NCI-H2171 (cell line): ENCODE measurements around the gene MAT2A.
"Not testable (repeated sequence)": the region's sequence is repeated elsewhere in the genome, so short reads cannot be mapped to it uniquely, and the experiment has no call there.

Source experiments
- DNase-seq: peaks from one replicate; lab custom pipeline; 2025; lab: John Stamatoyannopoulos, UW

Gene MAT2A

GRCh38 chr2:85524336-85524908 is 14.5 kb upstream of the MAT2A start:
- no peak for DNase-seq

GRCh38 chr2:85525029-85525428 is 13.9 kb upstream of the MAT2A start:
- no peak for DNase-seq

GRCh38 chr2:85525567-85525966 is 13.4 kb upstream of the MAT2A start:
- DNase-seq: no peak

- DNase-seq: no peak
These were observed 11.2 kb upstream of the MAT2A start for GRCh38 chr2:85527787-85528186.

GRCh38 chr2:85528355-85528754 is 10.6 kb upstream of the MAT2A start:
- DNase-seq: no peak

- no peak for DNase-seq
These were observed 9.2 kb upstream of the MAT2A start for GRCh38 chr2:85529809-85530208.

- DNase-seq: no peak
These were observed 7.4 kb upstream of the MAT2A start for GRCh38 chr2:85531589-85531988.

GRCh38 chr2:85534099-85534498 is 4.9 kb upstream of the MAT2A start:
- no peak for DNase-seq

GRCh38 chr2:85534881-85535280 is 4.1 kb upstream of the MAT2A start:
- no peak for DNase-seq

- DNase-seq: no peak
These were observed 2.5 kb upstream of the MAT2A start for GRCh38 chr2:85536479-85536878.

DNA sequence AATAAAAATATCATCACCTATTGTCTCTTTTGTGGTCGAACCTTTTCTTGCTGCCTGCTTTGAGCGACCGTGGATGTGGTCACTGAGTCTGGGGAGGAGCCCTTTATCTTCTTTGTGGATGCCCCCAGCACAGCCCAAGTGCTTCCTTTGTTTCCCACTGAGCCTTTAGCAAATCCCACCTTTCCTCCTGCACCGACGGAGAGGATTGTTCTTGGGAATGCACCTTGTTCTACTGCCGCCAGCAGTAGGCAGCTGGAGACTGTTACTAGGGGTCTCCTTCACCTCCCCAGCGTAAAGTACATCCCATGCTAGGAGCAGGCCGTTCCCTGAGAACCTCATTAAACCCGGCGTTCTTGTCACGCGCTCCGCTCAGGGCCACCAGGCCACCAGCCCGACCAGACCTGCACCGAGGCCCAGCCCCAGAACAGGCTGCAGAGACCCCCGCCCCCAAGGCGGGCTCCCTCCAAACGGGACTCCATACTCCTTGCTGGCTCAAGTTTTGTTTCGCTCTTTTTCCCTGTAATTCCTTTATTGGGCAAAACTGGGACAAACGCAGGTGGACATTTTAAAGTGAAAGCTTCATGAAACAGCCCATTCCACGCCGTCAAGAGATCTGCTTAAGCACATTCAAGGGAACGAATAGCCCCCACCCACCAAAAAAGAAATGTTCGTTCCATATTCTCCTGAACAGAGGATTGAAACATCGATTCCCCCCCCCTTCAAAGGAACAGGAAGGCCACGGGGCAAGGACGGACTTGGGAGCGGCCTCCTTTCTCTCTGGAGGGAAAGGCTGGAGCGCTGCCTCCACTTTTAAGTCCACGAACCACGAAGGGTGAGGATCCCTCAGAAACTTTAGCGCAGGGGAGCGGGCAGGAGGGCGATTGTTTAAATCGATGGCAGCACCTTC is 1.1 kb upstream of the MAT2A start:
- DNase-seq: peak; percentile 40

- DNase-seq: peak; percentile 48
These were observed 579 bp downstream of the MAT2A start for GRCh38 chr2:85539361-85540132.

DNA sequence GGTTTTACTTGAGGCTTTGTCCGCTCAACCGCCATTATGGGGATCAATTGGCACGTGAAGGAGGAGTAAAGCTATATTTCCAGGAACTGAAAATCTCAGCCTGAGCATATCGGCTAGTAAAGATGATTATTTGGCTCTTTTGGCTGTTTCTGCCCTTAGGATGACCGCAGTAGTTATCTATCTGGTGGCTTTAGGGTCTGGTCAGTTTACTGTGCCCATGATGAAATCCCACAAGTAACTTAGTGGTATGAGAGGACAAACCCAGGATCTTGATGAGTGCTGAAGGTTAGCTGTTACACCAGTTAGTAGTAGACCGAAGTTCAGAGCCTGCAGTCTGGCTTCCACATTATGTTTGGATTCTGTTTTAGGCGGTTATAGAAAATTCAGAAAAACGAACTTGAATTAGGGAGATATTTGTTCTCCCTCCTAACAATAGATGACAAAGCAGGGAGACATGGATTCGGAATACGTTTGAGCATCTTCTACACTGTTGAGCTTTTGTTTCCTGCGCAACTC is 1.2 kb downstream of the MAT2A start:
- no peak for DNase-seq

- no peak for DNase-seq
These were observed 2.3 kb downstream of the MAT2A start for GRCh38 chr2:85541262-85541661.

DNA sequence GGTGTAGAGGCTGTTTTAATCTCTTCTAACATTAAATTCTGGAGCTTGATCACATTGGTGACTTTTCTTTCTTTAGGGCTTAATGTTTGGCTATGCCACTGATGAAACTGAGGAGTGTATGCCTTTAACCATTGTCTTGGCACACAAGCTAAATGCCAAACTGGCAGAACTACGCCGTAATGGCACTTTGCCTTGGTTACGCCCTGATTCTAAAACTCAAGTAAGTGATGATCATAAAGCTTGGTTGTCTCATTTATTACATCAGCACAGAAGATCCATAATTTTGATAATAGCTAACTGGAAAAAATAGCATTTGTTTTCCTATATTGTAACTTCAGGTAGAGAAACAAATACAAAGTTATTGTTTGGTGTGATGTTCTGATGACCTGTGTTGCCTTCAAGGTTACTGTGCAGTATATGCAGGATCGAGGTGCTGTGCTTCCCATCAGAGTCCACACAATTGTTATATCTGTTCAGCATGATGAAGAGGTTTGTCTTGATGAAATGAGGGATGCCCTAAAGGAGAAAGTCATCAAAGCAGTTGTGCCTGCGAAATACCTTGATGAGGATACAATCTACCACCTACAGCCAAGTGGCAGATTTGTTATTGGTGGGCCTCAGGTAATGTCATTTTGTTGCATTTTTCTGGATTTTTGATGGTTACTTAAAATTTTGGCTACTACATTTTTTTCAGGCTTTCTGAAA is 2.9 kb downstream of the MAT2A start:
- DNase-seq: no peak

DNA sequence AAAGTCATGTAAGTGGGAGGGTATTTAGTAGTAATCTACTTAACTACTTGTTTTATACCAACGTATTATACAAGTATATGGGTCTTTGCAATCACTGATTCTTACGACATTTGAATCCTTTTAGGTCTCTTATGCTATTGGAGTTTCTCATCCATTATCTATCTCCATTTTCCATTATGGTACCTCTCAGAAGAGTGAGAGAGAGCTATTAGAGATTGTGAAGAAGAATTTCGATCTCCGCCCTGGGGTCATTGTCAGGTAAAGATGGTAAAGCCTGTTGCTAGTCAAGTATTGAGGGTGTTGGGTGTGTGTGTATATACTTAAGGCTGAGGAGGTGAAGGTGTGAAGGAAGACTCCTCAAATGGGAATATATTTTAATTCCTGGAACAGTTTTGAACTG is 3.8 kb downstream of the MAT2A start:
- DNase-seq: no peak

DNA sequence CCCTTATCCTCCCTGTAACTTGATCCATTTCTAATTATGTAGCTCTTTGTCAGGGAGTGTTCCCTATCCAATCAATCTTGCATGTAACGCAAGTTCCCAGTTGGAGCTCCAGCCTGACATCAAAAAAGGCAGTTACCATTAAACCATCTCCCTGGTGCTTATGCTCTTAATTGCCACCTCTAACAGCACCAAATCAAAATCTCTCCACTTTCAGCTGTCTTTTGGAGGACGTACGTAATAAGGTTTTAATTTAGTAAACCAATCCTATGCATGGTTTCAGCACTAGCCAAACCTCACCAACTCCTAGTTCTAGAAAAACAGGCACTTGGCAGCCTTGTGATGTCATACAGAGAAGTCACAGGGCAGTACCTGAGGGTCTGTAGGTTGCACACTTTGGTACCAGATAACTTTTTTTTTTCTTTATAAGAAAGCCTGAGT is 5.3 kb downstream of the MAT2A start:
- DNase-seq: not testable (repeated sequence)

DNA sequence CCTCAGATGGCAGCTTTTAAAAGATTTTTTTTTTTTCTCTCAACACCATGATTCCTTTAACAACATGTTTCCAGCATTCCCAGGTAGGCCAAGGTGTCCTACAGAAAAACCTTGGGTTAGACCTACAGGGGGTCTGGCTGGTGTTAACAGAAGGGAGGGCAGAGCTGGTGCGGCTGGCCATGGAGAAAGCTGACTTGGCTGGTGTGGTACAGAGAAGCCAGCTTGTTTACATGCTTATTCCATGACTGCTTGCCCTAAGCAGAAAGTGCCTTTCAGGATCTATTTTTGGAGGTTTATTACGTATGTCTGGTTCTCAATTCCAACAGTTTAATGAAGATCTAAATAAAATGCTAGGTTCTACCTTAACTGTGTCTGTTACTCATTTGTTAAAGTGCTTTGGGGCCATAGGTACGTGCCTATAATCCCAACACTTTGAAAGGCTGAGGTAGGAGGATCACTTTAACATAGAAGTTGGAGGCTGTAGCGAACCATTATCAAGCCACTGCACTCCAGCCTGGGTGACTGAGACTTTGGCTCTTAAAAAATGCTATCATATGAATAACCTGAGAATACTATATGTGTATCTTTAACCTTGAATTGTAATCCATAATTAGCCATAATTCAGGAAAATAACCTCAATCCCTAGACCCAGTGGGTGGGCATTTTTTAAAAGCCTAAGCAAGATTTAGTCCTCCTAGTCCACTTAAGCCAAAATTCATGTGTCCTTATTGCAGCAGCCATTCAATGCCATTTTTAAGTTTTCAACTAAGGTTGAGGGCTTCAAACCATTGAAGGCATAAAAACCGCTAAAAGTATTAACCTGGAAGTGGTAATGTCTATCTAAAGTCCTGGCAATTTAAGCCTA is 6.2 kb downstream of the MAT2A start:
- DNase-seq: not testable (repeated sequence)

DNA sequence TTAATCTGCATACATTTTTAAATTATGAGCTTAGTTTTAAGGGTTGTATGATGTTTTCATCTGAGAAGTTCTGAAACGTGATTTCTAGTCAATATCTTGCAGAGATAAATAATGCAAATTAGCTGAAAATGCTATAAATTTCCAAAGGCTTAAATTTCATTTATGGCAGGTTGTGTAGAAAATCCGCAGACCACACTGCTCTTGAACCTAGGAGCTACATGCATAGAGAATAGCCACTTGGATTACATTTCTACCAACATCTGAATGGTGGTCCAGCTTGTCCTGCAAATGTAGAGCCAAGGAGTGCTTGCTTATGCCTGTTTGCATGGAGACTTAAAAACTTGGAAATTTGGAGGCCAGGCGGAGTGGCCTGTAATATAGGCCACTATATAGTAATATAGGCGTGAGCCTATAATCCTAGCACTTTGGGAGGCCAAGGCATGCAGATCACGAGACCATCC is 6.8 kb downstream of the MAT2A start:
- no peak for DNase-seq

DNA sequence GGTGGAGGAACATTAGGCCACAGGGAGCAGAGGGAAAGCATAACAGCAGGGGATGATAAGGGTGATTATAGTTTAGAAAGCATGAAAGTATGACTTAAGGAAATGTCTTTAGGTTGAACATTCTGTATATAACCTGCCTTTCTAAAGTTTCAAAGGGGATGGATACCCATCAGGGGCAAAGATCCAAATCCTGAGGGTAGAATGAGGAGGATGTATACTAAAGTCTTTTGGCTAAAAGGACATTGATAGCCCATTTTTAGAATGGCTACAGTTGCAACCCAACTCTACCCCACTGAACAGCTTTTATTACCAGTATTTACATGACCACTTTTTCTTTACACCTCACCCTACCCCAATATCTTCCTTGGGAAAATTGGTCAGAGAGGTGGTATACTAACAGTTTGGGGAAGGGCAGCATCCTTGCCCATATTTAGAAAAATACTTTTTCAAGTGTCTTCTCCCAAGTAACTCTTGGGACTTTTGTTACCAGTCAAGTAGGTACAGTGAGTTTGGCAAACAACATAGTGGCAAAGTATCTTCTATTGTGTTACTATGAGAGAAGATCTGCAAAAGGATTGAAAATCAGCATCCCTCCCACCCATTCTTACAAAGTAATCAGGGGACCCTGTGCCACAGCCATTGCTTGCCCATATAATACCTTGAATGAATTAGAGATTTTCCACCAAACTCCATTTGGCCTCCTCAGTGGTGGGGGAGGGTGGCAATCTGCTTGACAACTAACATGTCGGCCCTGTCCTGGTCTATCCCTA is 8.3 kb downstream of the MAT2A start:
- DNase-seq: no peak
